ENCODE data around the gene ARMC9.
"Not testable (repeated sequence)": the region's sequence is repeated elsewhere in the genome, so short reads cannot be mapped to it uniquely, and the experiment has no call there.

DNA sequence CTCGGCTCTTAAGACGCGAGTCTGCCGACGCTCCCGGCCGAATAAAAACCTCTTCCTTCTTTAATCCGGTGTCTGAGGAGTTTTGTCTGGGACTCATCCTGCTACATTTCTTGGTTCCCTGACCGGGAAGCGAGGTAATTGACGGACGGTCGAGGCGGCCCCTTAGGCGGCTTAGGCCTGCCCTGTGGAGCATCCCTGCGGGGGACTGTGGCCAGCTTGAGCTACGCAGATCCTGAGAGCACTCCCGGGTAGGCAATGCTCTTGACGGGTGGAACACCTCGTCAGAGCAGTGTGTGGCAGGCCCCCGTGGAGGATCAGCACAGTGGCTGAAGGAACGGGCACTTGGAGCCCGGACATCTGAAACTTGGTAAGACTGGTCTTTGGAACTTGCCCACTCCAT is 202.7 kb downstream of the ARMC9 start:
- TF ChIP-seq, protein P1, sequence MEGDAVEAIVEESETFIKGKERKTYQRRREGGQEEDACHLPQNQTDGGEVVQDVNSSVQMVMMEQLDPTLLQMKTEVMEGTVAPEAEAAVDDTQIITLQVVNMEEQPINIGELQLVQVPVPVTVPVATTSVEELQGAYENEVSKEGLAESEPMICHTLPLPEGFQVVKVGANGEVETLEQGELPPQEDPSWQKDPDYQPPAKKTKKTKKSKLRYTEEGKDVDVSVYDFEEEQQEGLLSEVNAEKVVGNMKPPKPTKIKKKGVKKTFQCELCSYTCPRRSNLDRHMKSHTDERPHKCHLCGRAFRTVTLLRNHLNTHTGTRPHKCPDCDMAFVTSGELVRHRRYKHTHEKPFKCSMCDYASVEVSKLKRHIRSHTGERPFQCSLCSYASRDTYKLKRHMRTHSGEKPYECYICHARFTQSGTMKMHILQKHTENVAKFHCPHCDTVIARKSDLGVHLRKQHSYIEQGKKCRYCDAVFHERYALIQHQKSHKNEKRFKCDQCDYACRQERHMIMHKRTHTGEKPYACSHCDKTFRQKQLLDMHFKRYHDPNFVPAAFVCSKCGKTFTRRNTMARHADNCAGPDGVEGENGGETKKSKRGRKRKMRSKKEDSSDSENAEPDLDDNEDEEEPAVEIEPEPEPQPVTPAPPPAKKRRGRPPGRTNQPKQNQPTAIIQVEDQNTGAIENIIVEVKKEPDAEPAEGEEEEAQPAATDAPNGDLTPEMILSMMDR (IDR thresholded peaks at IDR 0.05) = not testable (repeated sequence)
- TF ChIP-seq POLR2AphosphoS5 (IDR thresholded peaks at IDR 0.05); EP300 (IDR thresholded peaks at IDR 0.05; ENCODE audit: low read depth); POLR2A (IDR thresholded peaks at IDR 0.05): not testable (repeated sequence)
